GM23248 (cell line): ENCODE data around the gene C2CD2.

Experiments used
- EZH2 ChIP-seq: fragments of 200-600 bp; sonication (generic); IDR thresholded peaks from 2 replicates; pipeline ENCODE4 v1.6.1; 2018; ENCODE audit warnings: antibody characterized with exemption, mild to moderate bottlenecking; ENCODE audit not compliant: insufficient read depth, poor library complexity, severe bottlenecking
- EZH2phosphoT487 ChIP-seq: fragments of 200-600 bp; sonication (generic); IDR thresholded peaks from 2 replicates; pipeline ENCODE4 v1.6.1; 2018; ENCODE audit warnings: antibody characterized with exemption, moderate library complexity, mild to moderate bottlenecking, low read depth; ENCODE audit not compliant: insufficient read depth

DNA sequence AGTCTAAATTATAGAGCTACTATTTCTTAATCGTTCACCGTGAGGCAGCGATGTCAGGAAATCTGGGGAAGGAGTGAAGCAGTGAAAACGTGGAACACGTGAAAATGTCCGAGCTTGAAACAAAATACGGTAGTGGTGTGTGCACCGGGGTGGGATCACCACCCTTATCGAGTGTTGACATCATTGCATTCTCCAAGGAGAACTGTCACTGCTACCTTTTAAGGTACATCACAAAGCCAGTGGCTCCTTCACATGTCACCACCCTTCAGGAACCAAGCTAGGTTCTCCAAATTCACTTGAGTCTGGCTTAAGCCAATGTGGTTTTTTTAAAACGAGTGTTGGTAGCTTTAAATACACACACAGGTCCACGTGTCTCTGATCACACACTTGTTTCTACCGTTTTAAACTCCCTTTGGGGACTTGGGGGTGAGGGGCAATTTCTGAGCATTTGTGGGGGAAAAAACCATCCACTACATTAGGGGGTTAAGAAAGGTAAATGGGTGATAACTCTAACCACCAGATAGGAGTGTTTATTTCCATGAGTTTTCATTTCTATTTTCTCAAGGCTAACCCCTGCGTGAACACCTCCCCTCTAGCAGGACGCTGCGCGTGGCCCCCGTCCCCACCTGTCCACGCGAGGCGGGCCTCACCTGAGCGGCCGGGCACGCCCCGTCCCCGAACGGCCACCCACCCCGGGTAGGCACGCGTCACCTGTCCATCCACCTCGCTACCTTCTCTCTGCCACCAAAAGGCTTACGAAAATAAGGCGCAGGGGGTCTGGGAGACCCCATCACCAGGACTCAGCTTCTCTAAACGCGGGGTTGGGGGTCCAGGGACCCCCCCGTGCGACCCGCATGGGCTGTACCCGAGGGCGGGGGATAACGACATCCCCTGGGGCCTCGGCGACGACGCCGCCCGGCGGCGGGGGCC, 75.7 kb downstream of the C2CD2 start:
- no peak for TF ChIP-seq EZH2
- TF ChIP-seq EZH2phosphoT487 = no peak
